Sigmoid colon (tissue), 7 donors: Measurements from ENCODE around the gene RPL13A. TPM values are rescaled to one million over a fixed set of nuclear protein-coding genes. Genes with fewer than 3 reads are reported as not detected.

Experiments used
- DNase-seq: peaks from one replicate; pipeline ENCODE4 v3.0.0-alpha.2; 2019
- H3K27ac ChIP-seq, 4 donors: fragments of 200-600 bp; sonication (generic); one replicate each; pipeline ENCODE4 v1.5.1; 2016 to 2019; ENCODE audit warnings: mild to moderate bottlenecking in 1 of 4
- H3K27me3 ChIP-seq, 3 donors: fragments of 200-600 bp; sonication (generic); one replicate each; pipeline ENCODE4 v1.5.1; 2019; ENCODE audit warnings: mild to moderate bottlenecking in 1 of 3
- H3K36me3 ChIP-seq, 4 donors: fragments of 200-600 bp; sonication (generic); one replicate each; pipeline ENCODE4 v1.5.1; 2016 to 2019
- H3K4me1 ChIP-seq, 4 donors: fragments of 200-600 bp; sonication (generic); one replicate each; pipeline ENCODE4 v1.5.1; 2017 to 2019
- H3K4me3 ChIP-seq, 4 donors: fragments of 200-600 bp; sonication (generic); one replicate each; pipeline ENCODE4 v1.5.1; 2017 to 2019; ENCODE audit warnings: mild to moderate bottlenecking in 2 of 4, moderate library complexity in 1 of 4
- H3K9me3 ChIP-seq, 4 donors: fragments of 200-600 bp in 3 of 4; sonication (generic) in 3 of 4; one replicate each; pipeline versions ENCODE4 v1.5.1 to v1.6.1; 2013 to 2019
- EP300 ChIP-seq, 4 donors: sonication (generic); formaldehyde crosslinking; IDR thresholded peaks; one replicate each; pipeline ENCODE4 v1.6.1; 2017; ENCODE audit warnings: antibody characterized with exemption in 4 of 4
- POLR2A ChIP-seq, 2 donors: fragments of 450-650 bp; IDR thresholded peaks; one replicate each; pipeline ENCODE4 v1.6.1; 2016; ENCODE audit warnings: antibody characterized with exemption in 2 of 2, mild to moderate bottlenecking in 2 of 2, moderate library complexity in 2 of 2
- POLR2AphosphoS5 ChIP-seq, 4 donors: sonication (generic); formaldehyde crosslinking; IDR thresholded peaks; one replicate each; pipeline ENCODE4 v1.6.1; 2017; ENCODE audit warnings: antibody characterized with exemption in 4 of 4
- WGBS, 2 donors: extraction: QIAGEN DNeasy Blood & Tissue Kit; methylation state at CpG; one replicate each; pipeline ENCODE4 v1.1.7; 2013; 5-methylcytosine and 5-hydroxymethylcytosine counted together
- intact Hi-C: fragments of 100-400 bp; cut with DNase I; formaldehyde crosslinking; loops from one replicate; pipeline ENCODE4 v1.15.1; 2023
- polyA plus RNA-seq, 3 donors: library from polyadenylated mRNA; stranded (reverse); fragments of 200-250 nt; gene quantifications; one replicate each; pipeline ENCODE4 v1.2.3, GENCODE V29; 2013
- total RNA-seq, 4 donors: library from RNA; depleted of rRNA; stranded (reverse); fragments of >200 nt; gene quantifications; one replicate each; pipeline ENCODE4 v1.1.0, GENCODE V29; 2016
- TF ChIP-seq, protein P1 (sequence below), 4 experiments: fragments of 450-650 bp in 3 of 4; fragments of 200-600 bp in 1 of 4; IDR thresholded peaks; one replicate each; pipeline ENCODE4 v1.5.1; 2016 to 2019; ENCODE audit warnings: antibody characterized with exemption in 4 of 4, mild to moderate bottlenecking in 3 of 4, moderate library complexity in 2 of 4
- donor health status: healthy with polysubstance abuse.
- donor health status: Bipolar disorder and iron deficiency.
- donor health status: healthy.

Gene RPL13A
- total and polyA plus RNA-seq, 7 donors, result 2,552 to 6,094 (median 4,207) TPM

DNA sequence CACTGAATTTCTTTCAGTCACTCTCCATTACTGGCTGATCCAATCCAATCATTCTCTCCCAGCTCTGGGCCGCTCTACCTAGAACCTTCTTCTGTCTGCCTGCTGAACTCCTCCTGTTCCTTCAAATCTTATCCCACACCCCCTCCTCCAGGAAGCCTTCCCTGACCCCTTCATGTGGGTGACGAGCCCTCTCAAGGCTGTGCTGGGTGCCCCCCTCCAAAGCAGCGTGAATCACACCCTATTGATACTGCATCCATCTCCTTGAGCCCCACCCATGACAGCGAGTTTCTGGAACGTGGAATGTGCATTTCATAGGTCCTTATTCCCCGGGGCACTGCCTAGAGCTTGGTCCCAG lies 39.0 kb upstream of the RPL13A start:
- TF ChIP-seq EP300 (IDR thresholded peaks at IDR 0.05) (no peak), POLR2A (IDR thresholded peaks at IDR 0.05) (no peak), POLR2AphosphoS5 (IDR thresholded peaks at IDR 0.05) (no peak)
- TF ChIP-seq, protein P1, sequence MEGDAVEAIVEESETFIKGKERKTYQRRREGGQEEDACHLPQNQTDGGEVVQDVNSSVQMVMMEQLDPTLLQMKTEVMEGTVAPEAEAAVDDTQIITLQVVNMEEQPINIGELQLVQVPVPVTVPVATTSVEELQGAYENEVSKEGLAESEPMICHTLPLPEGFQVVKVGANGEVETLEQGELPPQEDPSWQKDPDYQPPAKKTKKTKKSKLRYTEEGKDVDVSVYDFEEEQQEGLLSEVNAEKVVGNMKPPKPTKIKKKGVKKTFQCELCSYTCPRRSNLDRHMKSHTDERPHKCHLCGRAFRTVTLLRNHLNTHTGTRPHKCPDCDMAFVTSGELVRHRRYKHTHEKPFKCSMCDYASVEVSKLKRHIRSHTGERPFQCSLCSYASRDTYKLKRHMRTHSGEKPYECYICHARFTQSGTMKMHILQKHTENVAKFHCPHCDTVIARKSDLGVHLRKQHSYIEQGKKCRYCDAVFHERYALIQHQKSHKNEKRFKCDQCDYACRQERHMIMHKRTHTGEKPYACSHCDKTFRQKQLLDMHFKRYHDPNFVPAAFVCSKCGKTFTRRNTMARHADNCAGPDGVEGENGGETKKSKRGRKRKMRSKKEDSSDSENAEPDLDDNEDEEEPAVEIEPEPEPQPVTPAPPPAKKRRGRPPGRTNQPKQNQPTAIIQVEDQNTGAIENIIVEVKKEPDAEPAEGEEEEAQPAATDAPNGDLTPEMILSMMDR (IDR thresholded peaks at IDR 0.05), result no peak
- Histone ChIP-seq H3K4me3 (no peak overlapping the region), H3K4me1 (peaks cover 0 to 30% (median 8%) of the 10 kb centered on the region in 4 donors), H3K27ac (no peak overlapping the region), H3K27me3 (no peaks in the 10 kb centered on the region), H3K9me3 (no peaks in the 10 kb centered on the region), H3K36me3 (peaks cover 0 to 19% (median 7%) of the 10 kb centered on the region in 4 donors)
- WGBS, 2 donors, result 93 to 94% methylated on average over 6 of the region's 6 CpGs
- intact Hi-C loops, result no loop called here
- DNase-seq, result no peak

DNA sequence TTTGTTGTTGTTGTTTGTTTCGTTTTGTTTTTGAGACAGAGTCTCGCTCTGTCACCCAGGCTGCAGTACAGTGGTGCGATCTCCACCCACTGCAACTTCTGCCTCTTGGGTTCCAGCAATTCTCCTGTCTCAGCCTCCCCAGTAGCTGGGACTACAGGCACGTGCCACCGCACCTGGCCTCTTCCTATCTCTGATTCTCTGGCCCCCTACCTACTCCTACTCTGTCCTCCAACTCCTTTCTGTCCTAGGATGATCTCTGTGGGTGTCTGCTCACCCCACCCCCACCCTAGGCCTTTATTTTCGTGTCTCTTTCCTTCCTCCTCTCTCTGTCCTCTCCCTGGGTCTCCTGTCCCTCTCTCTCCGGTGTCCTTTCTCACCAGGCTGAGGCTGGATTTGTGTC lies 37.0 kb upstream of the RPL13A start:
- TF ChIP-seq POLR2AphosphoS5 (IDR thresholded peaks at IDR 0.05) (no peak), POLR2A (IDR thresholded peaks at IDR 0.05) (no peak), EP300 (IDR thresholded peaks at IDR 0.05) (no peak)
- TF ChIP-seq, protein P1 (IDR thresholded peaks at IDR 0.05), result no peak
- H3K4me3 ChIP-seq, result peak overlapping the region in 1 of 4 donors; percentile 66
- H3K4me1 ChIP-seq, result peaks cover 0 to 46% (median 17%) of the 10 kb centered on the region in 4 donors
- H3K9me3 ChIP-seq, result no peaks in the 10 kb centered on the region
- H3K27ac ChIP-seq, result peak overlapping the region in 2 of 4 donors; percentile 31 to 98
- WGBS, 2 donors, result 84 to 89% methylated on average over 7 of the region's 7 CpGs
- intact Hi-C loops, result loop anchor here (5.0 to 10.0 kb wide), 3 partner anchors 366 to 574 kb away; partner anchors contain the start of genes AKT1S1, SNRNP70, TBC1D17 and VRK3
- DNase-seq, result no peak
- H3K27me3 ChIP-seq, result no peaks in the 10 kb centered on the region
- peaks cover 0 to 19% (median 7%) of the 10 kb centered on the region in 4 donors for H3K36me3 ChIP-seq

DNA sequence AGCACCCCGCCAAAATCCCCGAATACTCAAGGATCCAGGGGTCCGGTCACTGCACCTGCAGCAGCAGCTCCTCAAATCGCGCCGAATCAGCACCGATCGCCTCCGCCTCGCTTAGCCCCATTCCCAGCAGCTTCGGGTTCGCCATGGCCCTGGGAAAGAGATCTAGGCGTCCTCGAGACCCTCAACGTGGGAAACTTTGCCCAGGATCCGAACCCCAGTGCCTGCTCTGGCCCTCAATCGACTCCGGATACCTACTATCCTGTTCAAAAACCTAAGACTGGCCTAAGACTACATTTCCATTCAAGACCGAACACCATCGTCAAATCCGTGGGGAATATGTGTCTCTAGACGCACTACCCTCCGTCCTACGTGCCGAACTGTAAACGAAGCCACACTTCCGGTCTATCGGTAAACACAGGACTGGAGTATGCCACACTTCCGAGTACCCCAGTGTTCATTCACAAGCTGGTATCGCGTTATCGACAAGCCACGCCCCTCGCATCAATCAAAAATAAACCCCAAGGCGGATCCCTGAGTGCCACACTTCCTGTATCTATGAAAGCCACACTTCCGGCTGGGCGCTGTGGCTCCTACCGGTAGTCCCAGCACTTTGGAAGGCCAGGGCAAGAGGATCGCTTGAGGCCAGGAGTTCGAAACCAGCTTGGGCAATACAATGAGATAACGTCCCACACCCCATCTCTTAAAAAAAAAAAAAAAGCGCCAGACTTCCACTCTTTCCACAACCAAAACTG lies 35.8 kb upstream of the RPL13A start, which contains the start of gene PIH1D1:
TSS of gene PIH1D1 (minus strand) at position 385 of the 752 bp plus-strand sequence. CDS start at position 145, 240 bp downstream.
- Histone ChIP-seq H3K27me3 (no peaks in the 10 kb centered on the region), H3K9me3 (no peaks in the 10 kb centered on the region), H3K4me3 (peak within 1 kb of the TSS; percentile 54 to 71 (median 60)), H3K36me3 (peaks cover 0 to 12% (median 7%) of the 10 kb centered on the region in 4 donors), H3K27ac (peak within 1 kb of the TSS; percentile 96 to 99 (median 97)), H3K4me1 (peaks cover 0 to 46% (median 17%) of the 10 kb centered on the region in 4 donors)
- peak; percentile 99 for DNase-seq
- intact Hi-C loops, result loop anchor here (5.0 to 10.0 kb wide), 3 partner anchors 367 to 573 kb away; partner anchors contain the start of genes AKT1S1, SNRNP70, TBC1D17 and VRK3
- TF ChIP-seq POLR2A (IDR thresholded peaks at IDR 0.05) (no peak), EP300 (IDR thresholded peaks at IDR 0.05) (peak in 1 of 4 donors; percentile 27), POLR2AphosphoS5 (IDR thresholded peaks at IDR 0.05) (peak; percentile 59 to 86 (median 84))
- TF ChIP-seq, protein P1 (IDR thresholded peaks at IDR 0.05), result no peak
- 1% methylated on average over 42 of the region's 42 CpGs for WGBS, 2 donors

DNA sequence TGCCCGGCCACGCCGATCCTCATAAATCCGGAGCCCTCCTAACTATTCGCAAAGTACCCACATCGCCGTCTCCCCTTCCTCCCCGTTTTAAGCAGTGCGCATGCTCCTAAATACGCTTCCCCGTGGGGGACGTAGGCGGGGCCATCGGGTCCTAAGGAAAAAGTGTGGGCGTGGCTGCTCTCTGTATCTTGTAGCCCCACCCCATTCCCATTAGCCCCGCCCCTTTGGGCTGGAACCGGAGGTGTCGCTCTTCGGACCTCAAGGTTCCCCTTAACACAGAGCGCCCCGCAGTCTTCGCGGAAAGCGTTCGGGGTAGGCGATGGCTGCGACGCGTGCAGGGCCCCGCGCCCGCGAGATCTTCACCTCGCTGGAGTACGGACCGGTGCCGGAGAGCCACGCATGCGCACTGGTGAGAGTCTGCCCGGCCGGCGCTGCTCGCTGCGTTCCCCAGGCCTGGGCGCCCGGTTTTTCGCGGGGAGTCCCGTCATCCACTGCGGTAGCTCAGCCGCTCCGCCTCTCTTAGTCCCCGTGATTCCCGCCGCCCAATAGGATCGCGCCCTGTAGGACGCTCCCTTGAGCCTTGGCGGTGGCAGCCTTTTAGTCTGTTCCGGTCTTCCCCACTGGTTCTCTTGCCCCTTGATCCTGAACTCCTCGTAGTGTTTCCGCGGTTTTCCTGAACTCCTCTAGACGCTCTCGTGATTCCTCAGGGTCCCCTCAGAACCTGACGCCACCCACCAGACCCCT lies 34.2 kb upstream of the RPL13A start, which contains the start of gene ALDH16A1:
TSS of gene ALDH16A1 (plus strand) at position 213 of the 744 bp plus-strand sequence. CDS start at position 320, 107 bp downstream.
- H3K27me3 ChIP-seq, result no peaks in the 10 kb centered on the region
- no peaks in the 10 kb centered on the region for H3K9me3 ChIP-seq
- H3K27ac ChIP-seq, result peak within 1 kb of the TSS; percentile 96 to 99 (median 97)
- intact Hi-C loops, result loop anchor here (5.0 to 10.0 kb wide), 3 partner anchors 368 to 572 kb away; partner anchors contain the start of genes AKT1S1, SNRNP70, TBC1D17 and VRK3
- peaks cover 0 to 10% (median 6%) of the 10 kb centered on the region in 4 donors for H3K36me3 ChIP-seq
- H3K4me1 ChIP-seq, result peaks cover 0 to 37% (median 16%) of the 10 kb centered on the region in 4 donors
- TF ChIP-seq POLR2A (IDR thresholded peaks at IDR 0.05) (peak; percentile 69 to 89), EP300 (IDR thresholded peaks at IDR 0.05) (peak in 1 of 4 donors; percentile 31), POLR2AphosphoS5 (IDR thresholded peaks at IDR 0.05) (peak; percentile 90 to 97 (median 96))
- TF ChIP-seq, protein P1 (IDR thresholded peaks at IDR 0.05), result no peak
- DNase-seq, result peak; percentile 99
- 0% methylated on average over 66 of the region's 66 CpGs for WGBS, 2 donors
- H3K4me3 ChIP-seq, result peak within 1 kb of the TSS; percentile 51 to 66 (median 54)
